ENCODE data around the gene WDR86.

Gene WDR86

DNA sequence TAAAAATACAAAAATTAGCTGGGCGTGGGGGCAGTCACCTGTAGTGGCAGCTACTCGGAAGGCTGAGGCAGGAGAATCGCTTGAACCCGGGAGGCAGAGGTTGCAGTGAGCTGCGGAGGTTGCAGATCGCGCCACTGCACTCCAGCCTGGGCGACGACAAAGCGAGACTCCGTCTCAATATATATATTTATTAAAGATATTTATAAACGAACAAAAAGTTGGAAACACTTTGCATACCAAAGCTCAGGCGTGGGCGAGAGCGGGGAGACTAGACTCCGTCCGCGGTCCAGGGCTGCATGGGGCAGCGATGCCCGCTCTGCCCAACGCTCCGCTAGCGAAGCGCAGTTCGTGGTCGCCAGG lies 38.0 kb upstream of the WDR86 start:
- Mint-ChIP-seq H3K4me1 (ENCODE audit: low read depth) (peaks cover 17% of the 10 kb centered on the region), H3K9me3 (ENCODE audit: low read depth) (no peaks in the 10 kb centered on the region), H3K36me3 (no peaks in the 10 kb centered on the region), H3K27me3 (peaks cover 3% of the 10 kb centered on the region), H3K27ac (no peak overlapping the region), H3K4me3 (peak overlapping the region; percentile 51)

DNA sequence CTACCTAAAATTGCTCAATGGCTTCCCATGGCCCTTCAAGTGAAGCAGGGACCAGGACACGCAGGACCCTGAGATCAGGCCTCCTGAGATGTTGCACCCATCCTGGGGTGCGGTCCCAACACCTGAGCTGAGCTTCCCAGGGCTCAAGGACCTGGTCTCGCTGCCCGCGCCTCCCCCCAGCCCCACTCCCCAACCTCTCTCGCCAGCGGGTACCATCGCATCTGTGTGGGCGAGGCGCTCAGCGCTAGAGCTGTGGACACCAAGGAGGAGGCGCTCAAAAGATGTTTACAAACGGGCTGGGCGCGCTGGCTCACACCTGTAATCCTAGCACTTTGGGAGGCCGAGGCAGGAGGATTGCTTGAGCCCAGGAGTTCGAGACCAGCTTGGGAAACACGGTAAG lies 37.5 kb upstream of the WDR86 start:
- Mint-ChIP-seq H3K4me1 (ENCODE audit: low read depth) (peaks cover 20% of the 10 kb centered on the region), H3K36me3 (no peaks in the 10 kb centered on the region), H3K9me3 (ENCODE audit: low read depth) (no peaks in the 10 kb centered on the region), H3K27ac (no peak overlapping the region), H3K27me3 (peaks cover 3% of the 10 kb centered on the region), H3K4me3 (no peak overlapping the region)

DNA sequence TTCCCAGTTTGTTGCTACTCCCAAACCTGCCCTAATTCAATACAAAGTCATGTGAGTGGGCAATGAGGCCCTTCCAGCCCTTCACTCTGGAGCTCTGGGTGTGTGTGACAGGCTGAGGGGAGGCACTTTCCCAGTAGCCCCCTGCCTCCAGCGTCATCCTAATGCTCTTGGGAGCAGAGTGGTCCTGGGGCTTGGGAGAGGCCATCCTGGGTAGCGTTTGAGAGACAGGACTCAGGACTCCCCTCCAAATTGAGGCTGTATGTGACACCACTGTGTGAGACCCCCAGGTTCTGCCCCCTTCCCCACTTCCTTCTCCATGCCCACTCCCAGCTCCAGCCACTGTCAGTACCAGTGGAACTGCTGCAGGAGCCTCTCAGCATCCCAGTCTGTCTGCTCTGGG lies 36.6 kb upstream of the WDR86 start:
- peaks cover 27% of the 10 kb centered on the region for H3K4me1 Mint-ChIP-seq (ENCODE audit: low read depth)
- no peaks in the 10 kb centered on the region for H3K36me3 Mint-ChIP-seq

DNA sequence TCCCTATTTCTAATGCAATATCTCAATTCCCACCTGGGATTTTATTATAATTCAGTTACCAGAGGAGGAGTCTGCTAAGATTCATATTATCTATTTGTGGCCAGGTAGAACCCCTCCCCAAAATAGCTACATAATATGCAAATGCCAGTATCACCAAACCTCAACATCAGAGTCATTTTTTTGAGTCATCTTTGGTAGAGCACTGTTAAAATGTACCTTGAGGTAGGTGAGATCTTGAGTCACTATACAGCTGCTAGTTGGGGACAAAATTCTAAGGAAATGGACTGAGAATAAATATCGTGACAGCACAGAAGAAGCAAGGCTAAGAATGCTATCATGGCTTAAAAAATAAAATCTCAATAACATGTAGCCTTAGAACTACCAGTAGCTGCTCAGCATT lies 34.8 kb upstream of the WDR86 start:
- H3K4me1 Mint-ChIP-seq (ENCODE audit: low read depth): peaks cover 40% of the 10 kb centered on the region
- peaks cover 1% of the 10 kb centered on the region for H3K27me3 Mint-ChIP-seq
- H3K4me3 Mint-ChIP-seq: no peak overlapping the region
- H3K9me3 Mint-ChIP-seq (ENCODE audit: low read depth): no peaks in the 10 kb centered on the region
- H3K27ac Mint-ChIP-seq: no peak overlapping the region
- H3K36me3 Mint-ChIP-seq: no peaks in the 10 kb centered on the region

More for the DNA sequence above, 36.6 kb upstream of the WDR86 start:
- H3K4me3 Mint-ChIP-seq: no peak overlapping the region
- H3K9me3 Mint-ChIP-seq (ENCODE audit: low read depth): no peaks in the 10 kb centered on the region
- no peak overlapping the region for H3K27ac Mint-ChIP-seq
- H3K27me3 Mint-ChIP-seq: peaks cover 3% of the 10 kb centered on the region

DNA sequence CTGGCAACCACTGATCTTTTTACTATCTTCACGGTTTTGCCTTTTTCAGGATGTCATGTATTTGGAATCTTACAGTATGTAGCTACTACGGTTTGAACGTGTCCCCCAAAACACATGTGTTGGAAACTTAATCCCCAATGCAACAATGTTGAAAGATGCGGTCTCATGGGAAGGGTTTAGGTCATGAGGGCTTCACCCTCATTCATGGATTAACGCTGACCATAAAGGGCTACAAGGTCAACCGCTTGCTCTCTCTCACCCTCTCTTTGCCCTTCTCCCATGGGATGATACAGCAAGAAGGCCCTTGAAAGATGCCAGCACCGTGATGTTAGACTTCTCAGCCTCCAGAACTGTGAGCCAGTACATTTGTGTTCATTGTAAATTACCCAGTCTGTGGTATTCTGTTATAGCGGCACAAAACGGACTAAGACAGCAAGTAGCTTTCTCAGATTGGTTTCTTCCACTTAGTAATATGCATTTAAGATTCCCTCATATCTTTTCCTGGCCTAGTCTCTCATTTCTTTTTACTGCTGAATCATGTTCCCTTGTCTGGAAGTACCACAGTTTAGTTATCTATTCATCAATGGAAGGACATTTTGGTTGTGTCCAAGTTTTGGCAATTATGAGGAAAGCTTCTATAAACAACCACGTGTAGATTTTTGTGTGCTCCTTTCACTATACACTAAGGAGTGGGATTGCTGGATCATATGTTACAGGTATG lies 33.1 kb upstream of the WDR86 start:
- Mint-ChIP-seq H3K4me3 (no peak overlapping the region), H3K9me3 (ENCODE audit: low read depth) (no peaks in the 10 kb centered on the region), H3K27ac (no peak overlapping the region), H3K36me3 (no peaks in the 10 kb centered on the region), H3K4me1 (ENCODE audit: low read depth) (peaks cover 44% of the 10 kb centered on the region), H3K27me3 (no peaks in the 10 kb centered on the region)

DNA sequence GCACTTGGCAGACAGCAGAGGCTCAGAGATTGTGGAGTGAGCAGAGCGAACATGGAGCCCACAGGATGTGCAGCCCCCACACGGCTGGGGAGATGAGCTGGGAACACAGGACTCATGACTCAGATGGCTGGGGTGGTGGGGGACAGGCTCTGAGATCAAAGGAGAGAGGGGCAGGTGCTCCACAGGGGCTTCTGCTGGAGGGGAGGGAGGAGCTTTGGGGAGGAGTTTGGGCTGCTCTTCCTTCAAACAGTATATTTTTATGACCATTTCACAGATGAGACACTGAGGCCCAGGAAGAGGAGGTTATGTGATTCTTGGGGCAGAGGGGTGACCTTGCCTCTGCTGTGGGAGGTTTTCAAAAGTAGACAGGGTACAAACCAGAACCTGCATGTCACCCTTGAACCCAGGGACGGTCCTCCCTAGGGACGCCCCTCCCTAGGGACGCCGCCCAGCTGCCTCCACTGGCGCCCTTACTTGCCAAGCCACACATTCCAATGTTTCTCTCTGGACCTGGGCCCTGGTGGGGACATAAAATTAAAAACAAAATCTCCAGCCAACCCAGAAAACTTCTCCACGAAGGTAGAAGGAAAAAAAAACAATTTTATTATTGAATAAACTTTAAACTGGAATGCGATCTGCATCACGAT lies 31.1 kb upstream of the WDR86 start:
- peak overlapping the region; percentile 7 for H3K27ac Mint-ChIP-seq
- no peaks in the 10 kb centered on the region for H3K27me3 Mint-ChIP-seq
- peak overlapping the region; percentile 66 for H3K4me3 Mint-ChIP-seq
- H3K4me1 Mint-ChIP-seq (ENCODE audit: low read depth): peaks cover 41% of the 10 kb centered on the region
- H3K9me3 Mint-ChIP-seq (ENCODE audit: low read depth): no peaks in the 10 kb centered on the region
- H3K36me3 Mint-ChIP-seq: no peaks in the 10 kb centered on the region

DNA sequence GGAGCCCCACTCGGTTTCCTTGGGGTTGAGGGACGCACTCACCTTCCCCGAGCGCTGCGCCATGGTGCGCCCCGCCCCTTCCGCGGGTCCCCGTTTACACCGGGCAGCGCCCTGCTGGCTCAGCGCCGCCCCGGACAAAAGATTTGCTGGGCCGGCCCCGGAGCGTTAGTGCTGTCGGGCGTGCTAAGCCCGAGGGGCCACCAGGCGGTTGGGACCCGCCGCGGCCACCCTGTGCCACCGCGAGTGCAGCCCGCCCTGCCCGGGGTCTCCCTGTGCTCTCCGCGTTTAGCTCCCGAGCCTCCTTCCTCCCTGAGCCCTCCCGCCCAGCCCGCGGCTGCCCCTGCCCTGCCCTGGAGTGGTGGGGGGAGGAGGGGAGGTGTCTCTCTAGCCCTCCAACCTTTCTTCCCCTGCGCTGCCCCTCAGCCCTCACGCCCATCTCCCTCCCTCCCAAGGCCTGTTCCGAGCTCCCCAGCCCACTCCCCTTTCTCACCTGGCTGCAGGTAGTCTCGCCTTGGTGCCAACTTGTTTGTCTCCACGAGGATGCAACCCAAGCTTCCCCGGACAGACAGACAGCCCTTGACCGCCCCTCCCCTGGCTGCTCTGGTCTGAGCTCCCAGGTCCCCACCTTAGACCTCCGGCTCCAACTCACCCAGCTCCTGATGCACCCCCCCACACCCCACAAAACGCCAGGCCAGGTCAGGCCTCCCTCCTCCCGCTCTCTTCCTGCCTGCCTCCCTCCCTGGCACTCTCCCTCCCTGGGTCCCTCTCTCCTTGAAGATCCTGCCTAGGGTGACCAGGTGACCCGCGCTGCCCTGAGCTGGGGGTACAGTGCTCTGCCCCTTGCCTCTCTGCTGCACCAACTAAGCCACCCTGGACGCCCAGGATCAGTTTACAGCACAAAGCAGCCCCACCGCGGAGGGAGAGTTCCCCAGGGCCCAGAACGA lies 30.3 kb upstream of the WDR86 start, which contains the start of gene CRYGN:
TSS of gene CRYGN (minus strand) at position 287 of the 944 bp plus-strand sequence. CDS start at position 63, 224 bp downstream.
- H3K4me3 Mint-ChIP-seq: peak within 1 kb of the TSS; percentile 66
- no peak within 1 kb of the TSS for H3K27ac Mint-ChIP-seq
- H3K9me3 Mint-ChIP-seq (ENCODE audit: low read depth): no peaks in the 10 kb centered on the region
- H3K36me3 Mint-ChIP-seq: no peaks in the 10 kb centered on the region
- no peaks in the 10 kb centered on the region for H3K27me3 Mint-ChIP-seq
- peaks cover 38% of the 10 kb centered on the region for H3K4me1 Mint-ChIP-seq (ENCODE audit: low read depth)

DNA sequence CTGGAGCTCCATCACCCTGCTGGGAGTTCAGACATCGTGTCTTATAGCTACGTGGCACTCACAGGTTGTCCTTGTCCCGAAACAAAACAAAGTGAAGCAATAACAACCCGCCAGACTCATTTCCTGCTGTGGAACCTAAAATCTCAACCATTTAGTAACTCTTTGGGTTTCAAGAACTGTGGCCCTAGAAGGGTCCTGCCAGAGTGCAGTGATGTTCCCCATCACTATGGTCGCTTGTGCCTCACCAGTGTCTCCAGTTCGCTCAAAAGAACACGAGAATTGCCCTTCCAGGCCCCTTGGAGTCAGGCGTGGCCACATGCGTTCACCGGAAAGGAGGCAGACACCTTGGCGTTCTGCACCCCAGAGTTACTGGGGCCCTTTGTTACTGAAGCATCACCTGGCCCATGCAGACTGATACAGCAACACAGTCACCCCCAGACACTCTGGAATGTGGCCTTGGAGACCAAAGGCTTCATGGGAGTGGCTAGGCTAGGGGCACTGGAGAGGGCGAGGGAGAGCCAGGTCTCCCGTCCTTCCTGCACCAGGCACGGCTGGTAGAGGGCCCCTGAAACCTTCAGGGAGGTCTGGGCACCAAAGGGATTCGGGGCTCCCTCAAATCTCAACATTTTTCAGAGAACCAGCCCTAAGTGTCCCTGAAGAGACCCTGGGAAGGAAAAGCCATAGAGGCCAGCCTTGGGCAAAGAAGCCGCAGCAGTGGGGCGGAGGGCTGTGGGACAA lies 29.2 kb upstream of the WDR86 start:
- no peaks in the 10 kb centered on the region for H3K27me3 Mint-ChIP-seq
- H3K36me3 Mint-ChIP-seq: no peaks in the 10 kb centered on the region
- H3K27ac Mint-ChIP-seq: no peak overlapping the region
- peak overlapping the region; percentile 38 for H3K4me3 Mint-ChIP-seq
- no peaks in the 10 kb centered on the region for H3K9me3 Mint-ChIP-seq (ENCODE audit: low read depth)
- H3K4me1 Mint-ChIP-seq (ENCODE audit: low read depth): peaks cover 35% of the 10 kb centered on the region

DNA sequence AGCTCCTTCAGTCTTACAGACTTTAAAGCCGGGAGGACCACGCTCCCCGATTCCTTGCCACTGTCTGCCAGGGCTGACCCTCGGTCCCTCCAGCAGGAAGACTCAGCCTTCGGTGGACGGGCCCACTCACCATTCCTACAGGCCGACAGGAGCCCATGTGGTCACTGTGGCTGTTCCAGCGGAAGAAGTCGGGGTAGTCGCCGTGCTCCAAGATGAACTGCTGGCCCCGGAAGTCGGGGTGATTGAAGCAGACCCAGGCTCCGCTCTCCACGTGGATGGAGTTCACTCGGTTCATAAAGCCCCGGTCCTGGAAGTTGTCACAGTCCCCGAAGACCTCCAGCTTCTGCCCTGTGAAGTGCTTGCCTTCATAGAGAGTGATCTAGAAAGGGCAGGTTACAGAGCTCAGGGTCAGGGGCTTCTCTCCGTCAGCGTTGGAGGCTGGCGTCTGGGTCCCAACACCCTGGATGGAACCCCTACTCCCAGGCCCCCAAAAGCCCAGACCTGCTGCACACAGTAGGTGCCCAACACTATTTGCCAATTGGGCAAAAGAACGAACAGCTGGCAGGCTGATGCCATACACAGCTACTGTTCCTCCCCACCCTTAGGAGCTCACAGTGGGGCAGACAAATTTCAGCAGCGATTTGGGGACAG lies 28.2 kb upstream of the WDR86 start:
- Mint-ChIP-seq H3K36me3 (no peaks in the 10 kb centered on the region), H3K4me1 (ENCODE audit: low read depth) (peaks cover 40% of the 10 kb centered on the region), H3K27ac (no peak overlapping the region), H3K27me3 (no peaks in the 10 kb centered on the region), H3K4me3 (no peak overlapping the region), H3K9me3 (ENCODE audit: low read depth) (no peaks in the 10 kb centered on the region)

DNA sequence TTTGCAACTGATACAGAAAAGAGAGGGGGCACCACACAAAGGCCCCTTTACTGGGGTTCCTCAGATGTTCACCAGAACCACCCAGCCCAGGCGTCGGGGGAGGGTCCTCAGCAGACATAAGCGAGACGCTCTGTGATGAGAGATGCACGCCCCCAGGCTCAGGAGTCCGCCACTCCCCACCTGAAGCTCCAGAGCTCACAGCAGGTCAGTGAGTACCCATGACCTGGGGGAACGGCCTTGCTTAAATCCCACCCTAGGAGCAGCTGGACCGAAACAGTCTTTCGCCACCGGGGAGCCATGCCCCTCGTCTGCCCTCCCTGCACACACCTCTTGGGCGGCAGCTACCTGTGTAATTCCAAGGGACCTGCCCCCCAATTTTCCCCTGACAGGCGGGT lies 27.3 kb upstream of the WDR86 start:
- Mint-ChIP-seq H3K27ac (no peak overlapping the region), H3K36me3 (no peaks in the 10 kb centered on the region), H3K4me1 (ENCODE audit: low read depth) (peaks cover 42% of the 10 kb centered on the region), H3K4me3 (no peak overlapping the region), H3K27me3 (no peaks in the 10 kb centered on the region), H3K9me3 (ENCODE audit: low read depth) (no peaks in the 10 kb centered on the region)

DNA sequence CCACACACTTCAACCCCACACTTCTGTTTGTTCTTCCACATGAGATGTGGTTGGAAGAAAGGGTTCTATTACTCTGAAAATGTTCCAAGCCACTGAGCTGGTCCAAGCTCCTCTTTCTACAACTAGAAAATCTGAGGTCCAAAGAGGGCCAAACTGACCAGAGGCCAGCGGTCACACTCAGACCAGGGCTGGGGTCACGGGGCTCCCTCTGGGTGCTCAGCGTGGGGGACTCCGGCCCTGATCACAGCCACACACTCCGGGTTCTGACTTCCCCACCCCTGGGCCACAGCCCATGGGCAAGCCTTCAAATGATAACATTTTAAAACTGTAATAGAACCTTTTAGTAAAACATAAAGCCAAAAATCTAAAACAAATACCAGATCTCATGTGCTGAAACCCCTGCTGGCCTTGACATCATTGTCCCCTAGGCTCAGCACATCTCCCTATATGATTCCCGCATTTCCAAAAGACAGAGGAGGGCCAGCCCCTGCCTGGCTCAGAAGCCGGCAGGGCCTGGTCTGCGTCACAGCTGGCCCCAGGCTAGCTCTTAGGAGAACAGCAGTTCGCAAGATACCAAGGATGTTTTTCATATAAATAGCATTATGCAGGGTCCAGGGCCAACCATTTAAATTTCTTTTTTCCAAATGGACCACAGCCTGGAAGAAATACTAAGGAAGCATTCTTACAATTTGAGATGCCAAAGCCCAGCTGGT lies 26.8 kb upstream of the WDR86 start:
- H3K4me1 Mint-ChIP-seq (ENCODE audit: low read depth): peaks cover 42% of the 10 kb centered on the region
- no peak overlapping the region for H3K27ac Mint-ChIP-seq
- H3K36me3 Mint-ChIP-seq: no peaks in the 10 kb centered on the region
- no peak overlapping the region for H3K4me3 Mint-ChIP-seq
- H3K9me3 Mint-ChIP-seq (ENCODE audit: low read depth): no peaks in the 10 kb centered on the region
- H3K27me3 Mint-ChIP-seq: no peaks in the 10 kb centered on the region

DNA sequence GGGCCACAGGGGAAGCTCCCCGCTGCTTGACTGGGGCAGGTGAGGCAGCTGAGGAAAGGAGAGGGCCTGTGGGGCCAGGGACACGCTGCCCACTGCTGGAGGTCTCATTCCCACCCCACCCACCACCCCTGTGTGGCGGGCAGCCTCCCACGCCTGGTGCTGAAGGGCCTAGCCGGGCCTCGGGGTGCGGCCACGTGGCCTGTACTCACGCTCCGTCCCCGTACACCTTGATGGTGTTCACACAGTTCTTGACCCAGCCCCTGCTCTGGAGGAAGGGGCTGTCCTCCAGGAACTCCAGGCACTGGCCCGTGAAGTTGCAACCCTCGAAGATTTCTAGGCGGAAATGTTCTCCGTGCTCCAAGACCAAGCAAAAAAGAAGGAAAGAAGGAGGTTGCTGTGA lies 26.1 kb upstream of the WDR86 start:
- Mint-ChIP-seq H3K27me3 (no peaks in the 10 kb centered on the region), H3K4me3 (no peak overlapping the region), H3K4me1 (ENCODE audit: low read depth) (peaks cover 41% of the 10 kb centered on the region), H3K36me3 (no peaks in the 10 kb centered on the region), H3K9me3 (ENCODE audit: low read depth) (no peaks in the 10 kb centered on the region), H3K27ac (no peak overlapping the region)

DNA sequence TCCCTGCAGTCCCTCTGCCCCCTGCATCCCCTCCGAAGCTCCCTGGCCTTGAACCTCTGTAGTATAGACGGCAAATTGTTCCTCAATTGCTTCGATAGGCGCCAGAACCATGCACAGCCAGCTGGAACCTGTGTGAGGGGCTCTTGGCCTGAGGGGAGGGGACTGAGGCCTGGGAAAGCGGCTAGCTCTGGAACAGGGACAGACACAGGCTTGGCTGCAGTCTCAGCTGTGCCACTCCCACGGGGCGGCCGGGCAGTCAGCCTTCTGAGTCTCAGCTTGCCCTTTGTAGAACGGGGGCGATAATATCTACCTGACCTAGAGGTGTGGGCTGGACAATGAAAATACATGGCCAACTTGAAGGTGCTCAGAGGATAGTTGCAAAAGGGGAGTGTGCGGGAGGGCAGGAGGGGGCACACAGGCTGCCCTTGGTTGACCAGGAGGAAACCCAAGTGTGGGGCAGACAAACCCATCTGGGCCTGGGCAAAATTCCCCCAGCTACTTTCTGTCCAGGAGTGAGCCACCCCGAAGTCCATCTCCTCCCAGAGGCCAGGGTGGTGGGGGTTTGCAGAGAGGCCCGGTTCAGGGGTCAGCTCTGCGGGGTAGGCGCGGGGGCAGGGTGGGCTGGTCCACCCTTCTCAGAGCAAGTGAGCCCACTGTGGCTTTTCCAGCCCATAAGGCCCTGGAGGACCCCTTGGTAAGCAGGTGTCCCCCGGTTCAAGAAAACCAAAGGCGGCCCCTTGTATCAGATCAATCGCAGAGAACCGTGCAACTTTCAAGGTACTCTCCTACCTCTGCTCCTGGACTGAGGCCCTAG lies 25.5 kb upstream of the WDR86 start:
- no peaks in the 10 kb centered on the region for H3K9me3 Mint-ChIP-seq (ENCODE audit: low read depth)
- no peaks in the 10 kb centered on the region for H3K36me3 Mint-ChIP-seq
- peaks cover 39% of the 10 kb centered on the region for H3K4me1 Mint-ChIP-seq (ENCODE audit: low read depth)
- H3K4me3 Mint-ChIP-seq: no peak overlapping the region
- no peaks in the 10 kb centered on the region for H3K27me3 Mint-ChIP-seq
- no peak overlapping the region for H3K27ac Mint-ChIP-seq

Data from activated naive CD8-positive, alpha-beta T cell (primary cell).